Tibial nerve (tissue), 4 donors: Measurements from ENCODE around the gene PDLIM5. TPM values are rescaled to one million over a fixed set of nuclear protein-coding genes. Genes with fewer than 3 reads are reported as not detected.

Experiments used
- DNase-seq, 2 donors: peaks; one replicate each; pipeline ENCODE4 v3.0.0-alpha.2; 2019; ENCODE audit warnings: low spot score in 2 of 2
- H3K27ac ChIP-seq, 4 donors: fragments of 200-600 bp; sonication (generic) in 3 of 4; one replicate each; pipeline ENCODE4 v1.5.1; 2017 to 2019; ENCODE audit warnings: mild to moderate bottlenecking in 1 of 4
- H3K27me3 ChIP-seq, 2 donors: fragments of 200-600 bp; sonication (generic) in 1 of 2; one replicate each; pipeline versions ENCODE4 v1.5.1 to v1.6.0; 2017 to 2019
- H3K36me3 ChIP-seq, 3 donors: fragments of 200-600 bp; sonication (generic); one replicate each; pipeline ENCODE4 v1.5.1; 2018 to 2019
- H3K4me1 ChIP-seq, 4 donors: fragments of 200-600 bp; sonication (generic) in 3 of 4; one replicate each; pipeline ENCODE4 v1.5.1; 2017 to 2019
- H3K4me3 ChIP-seq, 4 donors: fragments of 200-600 bp; sonication (generic) in 3 of 4; one replicate each; pipeline ENCODE4 v1.5.1; 2017 to 2019; ENCODE audit warnings: mild to moderate bottlenecking in 1 of 4, moderate library complexity in 1 of 4
- H3K9me3 ChIP-seq, 4 donors: fragments of 200-600 bp; sonication (generic) in 3 of 4; one replicate each; pipeline ENCODE4 v1.5.1; 2017 to 2019
- CTCF ChIP-seq, 5 experiments: fragments of 200-600 bp in 3 of 5; fragments of 450-650 bp in 2 of 5; sonication (generic) in 3 of 5; IDR thresholded peaks; one replicate each; pipeline ENCODE4 v1.5.1; 2016 to 2019; ENCODE audit warnings: antibody characterized with exemption in 5 of 5, mild to moderate bottlenecking in 3 of 5, moderate library complexity in 2 of 5
- EP300 ChIP-seq, 2 donors: sonication (generic); formaldehyde crosslinking; IDR thresholded peaks; one replicate each; pipeline ENCODE4 v1.6.1; 2017; ENCODE audit warnings: antibody characterized with exemption in 2 of 2, mild to moderate bottlenecking in 1 of 2
- POLR2A ChIP-seq, 2 donors: fragments of 450-650 bp; IDR thresholded peaks; one replicate each; pipeline ENCODE4 v1.6.1; 2017; ENCODE audit warnings: antibody characterized with exemption in 2 of 2, mild to moderate bottlenecking in 2 of 2, moderate library complexity in 2 of 2
- WGBS, 2 donors: methylation state at CpG; one replicate each; pipeline ENCODE4 v1.1.5; 2018; 5-methylcytosine and 5-hydroxymethylcytosine counted together
- total RNA-seq, 4 donors: library from RNA; depleted of rRNA; stranded (reverse); fragments of >200 nt; gene quantifications; one replicate each; pipeline ENCODE4 v1.1.0, GENCODE V29; 2016

The PDLIM5 gene
- total RNA-seq, 4 donors from 2014 or later, result 73.5 to 117 (median 98.2) TPM

- WGBS, 2 donors, result 0% methylated on average over 1 of the region's 1 CpG
- peak in 1 of 2 donors; percentile 30 for TF ChIP-seq EP300 (IDR thresholded peaks at IDR 0.05)
- no peak for TF ChIP-seq CTCF (IDR thresholded peaks at IDR 0.05)
- peaks cover 0 to 11% (median 0%) of the 10 kb centered on the region in 3 donors for H3K36me3 ChIP-seq
- H3K4me1 ChIP-seq, result peaks cover 0 to 99% (median 48%) of the 10 kb centered on the region in 4 donors
- H3K4me3 ChIP-seq, result peak overlapping the region in 1 of 4 donors; percentile 15
- H3K9me3 ChIP-seq, result no peaks in the 10 kb centered on the region
- DNase-seq, result no peak
- no peaks in the 10 kb centered on the region for H3K27me3 ChIP-seq
- peak overlapping the region; percentile 10 to 97 (median 38) for H3K27ac ChIP-seq
These were observed 6.0 kb downstream of the PDLIM5 start for GRCh38 chr4:94457692-94458106.

- Histone ChIP-seq H3K4me3 (no peak overlapping the region), H3K27ac (peak overlapping the region; percentile 10 to 97 (median 40)), H3K27me3 (no peaks in the 10 kb centered on the region), H3K36me3 (peaks cover 0 to 11% (median 0%) of the 10 kb centered on the region in 3 donors), H3K4me1 (peaks cover 0 to 98% (median 42%) of the 10 kb centered on the region in 4 donors), H3K9me3 (no peaks in the 10 kb centered on the region)
- DNase-seq, result no peak
- WGBS, 2 donors, result 63% methylated on average over 3 of the region's 3 CpGs
- TF ChIP-seq POLR2A (IDR thresholded peaks at IDR 0.05) (no peak), EP300 (IDR thresholded peaks at IDR 0.05) (no peak), CTCF (IDR thresholded peaks at IDR 0.05) (no peak)
These were observed 6.9 kb downstream of the PDLIM5 start for GRCh38 chr4:94458682-94459081.

- 46 to 56% methylated on average over 4 of the region's 4 CpGs for WGBS, 2 donors
- Histone ChIP-seq H3K36me3 (peaks cover 0 to 11% (median 0%) of the 10 kb centered on the region in 3 donors), H3K27me3 (no peaks in the 10 kb centered on the region), H3K4me3 (no peak overlapping the region), H3K4me1 (peaks cover 0 to 98% (median 38%) of the 10 kb centered on the region in 4 donors), H3K9me3 (no peaks in the 10 kb centered on the region), H3K27ac (peak overlapping the region in 3 of 4 donors; percentile 10 to 97 (median 65))
- DNase-seq, result no peak
- TF ChIP-seq EP300 (IDR thresholded peaks at IDR 0.05) (no peak), CTCF (IDR thresholded peaks at IDR 0.05) (no peak), POLR2A (IDR thresholded peaks at IDR 0.05) (no peak)
These were observed 7.9 kb downstream of the PDLIM5 start for GRCh38 chr4:94459462-94460161.

- no peaks in the 10 kb centered on the region for H3K9me3 ChIP-seq
- H3K27me3 ChIP-seq, result no peaks in the 10 kb centered on the region
- no peak for TF ChIP-seq EP300 (IDR thresholded peaks at IDR 0.05)
- no peak for TF ChIP-seq POLR2A (IDR thresholded peaks at IDR 0.05)
- no peak for TF ChIP-seq CTCF (IDR thresholded peaks at IDR 0.05)
- peaks cover 0 to 93% (median 30%) of the 10 kb centered on the region in 4 donors for H3K4me1 ChIP-seq
- peak overlapping the region in 1 of 4 donors; percentile 65 for H3K27ac ChIP-seq
- H3K36me3 ChIP-seq, result peaks cover 0 to 1% (median 0%) of the 10 kb centered on the region in 3 donors
- no peak for DNase-seq
- 96 to 97% methylated on average over 2 of the region's 2 CpGs for WGBS, 2 donors
- H3K4me3 ChIP-seq, result no peak overlapping the region
These were observed 9.8 kb downstream of the PDLIM5 start for GRCh38 chr4:94461506-94461905.

GRCh38 chr4:94462572-94462971 is 10.8 kb downstream of the PDLIM5 start:
- Histone ChIP-seq H3K4me3 (no peak overlapping the region), H3K9me3 (no peaks in the 10 kb centered on the region), H3K36me3 (no peaks in the 10 kb centered on the region), H3K27ac (no peak overlapping the region), H3K4me1 (peaks cover 0 to 93% (median 25%) of the 10 kb centered on the region in 4 donors), H3K27me3 (no peaks in the 10 kb centered on the region)
- DNase-seq, result no peak
- no peak for TF ChIP-seq POLR2A (IDR thresholded peaks at IDR 0.05)
- no peak for TF ChIP-seq CTCF (IDR thresholded peaks at IDR 0.05)
- TF ChIP-seq EP300 (IDR thresholded peaks at IDR 0.05), result no peak
- WGBS, 2 donors, result 88 to 93% methylated on average over 1 of the region's 1 CpG
